GM23248 (cell line): Measurements from ENCODE around the gene PDE3B.

Source experiments
- EZH2 ChIP-seq: fragments of 200-600 bp; sonication (generic); IDR thresholded peaks from 2 replicates; pipeline ENCODE4 v1.6.1; 2018; ENCODE audit warnings: antibody characterized with exemption, mild to moderate bottlenecking; ENCODE audit not compliant: insufficient read depth, poor library complexity, severe bottlenecking
- EZH2phosphoT487 ChIP-seq: fragments of 200-600 bp; sonication (generic); IDR thresholded peaks from 2 replicates; pipeline ENCODE4 v1.6.1; 2018; ENCODE audit warnings: antibody characterized with exemption, moderate library complexity, mild to moderate bottlenecking, low read depth; ENCODE audit not compliant: insufficient read depth

GRCh38 chr11:14687943-14688627 is 44.5 kb downstream of the PDE3B start:
- TF ChIP-seq EZH2phosphoT487 (no peak), EZH2 (no peak)
